Glutamatergic neuron (in vitro differentiated cells): ENCODE results near the gene NELFB. TPM values are rescaled to one million over a fixed set of nuclear protein-coding genes. Genes with fewer than 3 reads are reported as not detected.
"Not testable (repeated sequence)": the region's sequence is repeated elsewhere in the genome, so short reads cannot be mapped to it uniquely, and the experiment has no call there.

Experiments
- DNase-seq: peaks from one replicate; pipeline ENCODE4 v3.0.0; 2022
- H3K27ac Mint-ChIP-seq: one replicate; pipeline ENCODE4 v1.8.0; 2020; ENCODE audit warnings: mild to moderate bottlenecking, mixed read lengths, inconsistent platforms; ENCODE audit not compliant: unreplicated experiment
- H3K27me3 Mint-ChIP-seq: one replicate; pipeline ENCODE4 v1.8.0; 2020; ENCODE audit warnings: mild to moderate bottlenecking, moderate library complexity, mixed read lengths, inconsistent platforms; ENCODE audit not compliant: unreplicated experiment
- H3K36me3 Mint-ChIP-seq: one replicate; pipeline ENCODE4 v1.8.0; 2020; ENCODE audit warnings: mild to moderate bottlenecking, mixed read lengths, inconsistent platforms; ENCODE audit not compliant: unreplicated experiment
- H3K4me1 Mint-ChIP-seq: one replicate; pipeline ENCODE4 v1.8.0; 2020; ENCODE audit warnings: mild to moderate bottlenecking, low read depth, mixed read lengths, inconsistent platforms; ENCODE audit not compliant: unreplicated experiment
- H3K4me3 Mint-ChIP-seq: one replicate; pipeline ENCODE4 v1.8.0; 2020; ENCODE audit warnings: mild to moderate bottlenecking, mixed read lengths, inconsistent platforms; ENCODE audit not compliant: unreplicated experiment
- H3K9me3 Mint-ChIP-seq: one replicate; pipeline ENCODE4 v1.8.0; 2020; ENCODE audit warnings: mild to moderate bottlenecking, moderate library complexity, mixed read lengths, inconsistent platforms; ENCODE audit not compliant: unreplicated experiment
- total RNA-seq: library from RNA; stranded (reverse); fragmentation: NEBNext Ultra II Directional; extraction: Animal tissue kit (Norgen Biotek cat#: 25700); gene quantifications from one replicate; pipeline ENCODE4 v1.2.1, GENCODE V29; 2021; ENCODE audit not compliant: unreplicated experiment
- TF ChIP-seq, protein P1 (sequence below): fragments of 200-600 bp; sonication (generic); IDR thresholded peaks from one replicate; pipeline ENCODE4 v1.5.0; 2021; ENCODE audit not compliant: partially characterized antibody, unreplicated experiment

Gene NELFB
- total RNA-seq, 1 donor from 2014 or later, result 48.5 TPM

DNA sequence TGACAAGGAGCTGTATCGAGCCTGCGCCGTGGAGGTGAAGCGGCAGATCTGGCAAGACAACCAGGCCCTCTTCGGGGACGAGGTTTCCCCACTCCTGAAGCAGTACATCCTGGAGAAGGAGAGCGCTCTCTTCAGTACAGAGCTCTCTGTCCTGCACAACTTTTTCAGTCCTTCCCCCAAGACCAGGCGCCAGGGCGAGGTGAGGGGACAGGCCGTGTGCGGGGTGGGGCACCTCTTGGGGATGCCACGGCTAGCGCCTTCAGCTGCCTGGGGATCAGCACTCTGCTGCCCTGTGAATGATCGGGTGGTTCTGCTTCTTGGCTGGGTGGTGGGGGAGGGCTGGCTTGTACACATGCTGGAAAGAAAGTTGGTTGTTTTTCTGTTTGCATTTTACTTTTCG lies 1.7 kb downstream of the NELFB start:
- Mint-ChIP-seq H3K27me3 (peaks cover 2% of the 10 kb centered on the region), H3K4me1 (peaks cover 1% of the 10 kb centered on the region), H3K36me3 (no peaks in the 10 kb centered on the region), H3K4me3 (peak overlapping the region; percentile 84), H3K27ac (peak overlapping the region; percentile 79), H3K9me3 (peaks cover 8% of the 10 kb centered on the region)
- TF ChIP-seq, protein P1, sequence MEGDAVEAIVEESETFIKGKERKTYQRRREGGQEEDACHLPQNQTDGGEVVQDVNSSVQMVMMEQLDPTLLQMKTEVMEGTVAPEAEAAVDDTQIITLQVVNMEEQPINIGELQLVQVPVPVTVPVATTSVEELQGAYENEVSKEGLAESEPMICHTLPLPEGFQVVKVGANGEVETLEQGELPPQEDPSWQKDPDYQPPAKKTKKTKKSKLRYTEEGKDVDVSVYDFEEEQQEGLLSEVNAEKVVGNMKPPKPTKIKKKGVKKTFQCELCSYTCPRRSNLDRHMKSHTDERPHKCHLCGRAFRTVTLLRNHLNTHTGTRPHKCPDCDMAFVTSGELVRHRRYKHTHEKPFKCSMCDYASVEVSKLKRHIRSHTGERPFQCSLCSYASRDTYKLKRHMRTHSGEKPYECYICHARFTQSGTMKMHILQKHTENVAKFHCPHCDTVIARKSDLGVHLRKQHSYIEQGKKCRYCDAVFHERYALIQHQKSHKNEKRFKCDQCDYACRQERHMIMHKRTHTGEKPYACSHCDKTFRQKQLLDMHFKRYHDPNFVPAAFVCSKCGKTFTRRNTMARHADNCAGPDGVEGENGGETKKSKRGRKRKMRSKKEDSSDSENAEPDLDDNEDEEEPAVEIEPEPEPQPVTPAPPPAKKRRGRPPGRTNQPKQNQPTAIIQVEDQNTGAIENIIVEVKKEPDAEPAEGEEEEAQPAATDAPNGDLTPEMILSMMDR, result no peak
- DNase-seq, result no peak

DNA sequence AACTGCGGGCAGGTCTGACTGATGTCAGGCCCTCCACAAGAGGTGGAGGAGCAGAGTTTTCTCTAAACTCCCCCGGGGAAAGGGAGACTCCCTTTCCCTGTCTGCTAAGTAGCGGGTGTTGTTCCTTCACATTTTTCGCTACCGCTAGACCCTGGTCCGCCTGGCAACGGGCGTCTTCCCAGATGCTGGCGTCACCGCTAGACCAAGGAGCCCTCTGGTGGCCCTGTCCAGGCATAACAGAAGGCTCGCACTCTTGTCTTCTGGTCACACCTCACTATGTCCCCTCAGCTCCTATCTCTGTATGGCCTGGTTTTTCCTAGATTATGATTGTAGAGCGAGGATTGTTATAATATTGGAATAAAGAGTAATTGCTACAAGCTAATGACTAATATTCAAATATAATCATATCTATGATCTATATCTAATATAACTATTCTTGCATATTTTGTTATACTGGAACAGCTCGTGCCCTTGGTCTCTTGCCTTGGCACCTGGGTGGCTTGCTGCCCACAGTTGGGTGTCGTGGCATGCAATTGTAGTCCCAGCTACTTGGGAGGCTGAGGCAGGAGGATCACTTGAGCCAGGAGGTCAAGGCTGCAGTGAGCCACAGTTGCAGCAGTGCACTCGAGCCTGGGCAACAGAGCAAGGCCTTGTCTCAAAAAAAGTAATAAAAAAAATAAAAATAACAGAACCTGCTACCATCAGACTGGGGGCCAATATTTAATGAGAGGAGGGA lies 7.2 kb downstream of the NELFB start:
- TF ChIP-seq, protein P1, result peak; percentile 53
- peak; percentile 61 for DNase-seq
- peak overlapping the region; percentile 33 for H3K27ac Mint-ChIP-seq
- not testable (repeated sequence) for H3K9me3 Mint-ChIP-seq, H3K27me3 Mint-ChIP-seq, H3K4me3 Mint-ChIP-seq, H3K4me1 Mint-ChIP-seq, H3K36me3 Mint-ChIP-seq

DNA sequence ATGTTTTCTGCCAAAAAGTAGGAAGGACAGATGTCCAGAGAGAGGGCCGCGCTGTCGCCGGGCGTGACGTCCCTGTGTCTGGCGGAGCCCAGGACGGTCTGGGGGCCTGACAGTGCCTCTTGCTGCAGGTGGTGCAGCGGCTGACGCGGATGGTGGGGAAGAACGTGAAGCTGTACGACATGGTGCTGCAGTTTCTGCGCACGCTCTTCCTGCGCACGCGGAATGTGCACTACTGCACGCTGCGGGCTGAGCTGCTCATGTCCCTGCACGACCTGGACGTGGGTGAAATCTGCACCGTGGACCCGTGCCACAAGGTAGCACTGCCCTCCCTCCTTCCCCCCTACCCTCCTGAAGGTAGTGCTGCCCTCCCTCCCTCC lies 7.8 kb downstream of the NELFB start:
- TF ChIP-seq, protein P1, result no peak
- DNase-seq, result no peak

DNA sequence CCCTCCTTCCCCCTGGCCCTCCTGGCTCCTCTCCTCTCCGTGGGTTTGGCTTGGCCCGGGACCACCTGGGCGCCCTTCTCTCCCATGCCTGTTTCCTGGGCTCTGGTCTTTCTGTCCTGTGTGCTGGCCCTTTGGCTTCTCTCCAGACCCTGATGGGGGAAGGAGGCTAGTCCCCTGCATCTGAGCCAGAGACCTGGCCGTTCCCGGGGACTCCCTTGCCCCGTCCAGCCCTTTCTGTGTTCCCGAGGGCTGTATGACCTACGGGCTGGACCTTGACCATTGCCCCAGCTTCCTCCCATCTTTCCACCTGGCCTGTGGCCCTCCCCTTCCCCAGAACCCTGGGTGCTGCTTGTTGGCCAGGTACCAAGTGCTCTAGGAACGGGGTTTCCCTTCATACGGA lies 8.4 kb downstream of the NELFB start:
- H3K27ac Mint-ChIP-seq, result no peak overlapping the region
- H3K4me3 Mint-ChIP-seq, result no peak overlapping the region
- H3K4me1 Mint-ChIP-seq, result no peaks in the 10 kb centered on the region
- no peak for DNase-seq
- H3K9me3 Mint-ChIP-seq, result peaks cover 6% of the 10 kb centered on the region
- TF ChIP-seq, protein P1, result no peak
- no peaks in the 10 kb centered on the region for H3K36me3 Mint-ChIP-seq
- peaks cover under 1% of the 10 kb centered on the region for H3K27me3 Mint-ChIP-seq

More for the DNA sequence above, 7.8 kb downstream of the NELFB start:
- H3K27ac Mint-ChIP-seq, result peak overlapping the region; percentile 33
- no peaks in the 10 kb centered on the region for H3K4me1 Mint-ChIP-seq
- H3K9me3 Mint-ChIP-seq, result peaks cover 5% of the 10 kb centered on the region
- H3K4me3 Mint-ChIP-seq, result no peak overlapping the region
- H3K27me3 Mint-ChIP-seq, result no peaks in the 10 kb centered on the region
- no peaks in the 10 kb centered on the region for H3K36me3 Mint-ChIP-seq

DNA sequence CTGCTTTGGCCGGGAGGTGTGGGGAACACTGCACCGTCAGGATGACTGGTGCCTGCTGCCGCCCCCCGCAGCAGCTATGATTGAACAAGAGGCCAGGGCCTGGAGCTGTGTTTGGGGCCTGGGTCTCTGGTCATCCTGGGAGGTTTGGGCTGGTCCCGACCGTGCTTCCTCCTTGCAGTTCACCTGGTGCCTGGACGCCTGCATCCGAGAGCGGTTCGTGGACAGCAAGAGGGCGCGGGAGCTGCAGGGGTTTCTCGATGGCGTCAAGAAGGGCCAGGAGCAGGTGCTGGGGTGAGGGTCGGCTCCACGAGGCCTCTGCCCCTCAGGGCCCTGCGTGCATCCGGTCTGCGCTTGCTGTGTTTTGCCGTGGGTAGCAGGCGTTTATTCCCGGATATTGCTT lies 8.9 kb downstream of the NELFB start:
- DNase-seq, result no peak
- Mint-ChIP-seq H3K36me3 (no peaks in the 10 kb centered on the region), H3K9me3 (peaks cover 7% of the 10 kb centered on the region), H3K27ac (no peak overlapping the region), H3K4me1 (no peaks in the 10 kb centered on the region), H3K4me3 (no peak overlapping the region), H3K27me3 (peaks cover 3% of the 10 kb centered on the region)
- TF ChIP-seq, protein P1, result no peak
